BJ (cell line): Measurements from ENCODE around the gene TPST1. TPM values are rescaled to one million over a fixed set of nuclear protein-coding genes. Genes with fewer than 3 reads are reported as not detected.
"Not testable (repeated sequence)": the region's sequence is repeated elsewhere in the genome, so short reads cannot be mapped to it uniquely, and the experiment has no call there.

Experiments used
- CTCF ChIA-PET: fragments of 350-600 bp; formaldehyde crosslinking; extraction: SDS; loops from one replicate; lab custom pipeline; 2021; ENCODE audit warnings: antibody characterized with exemption, inconsistent platforms; lab: Yijun Ruan, JAX
- POLR2A ChIA-PET: fragments of 300-600 bp; sonication (Branson Sonifier 250); formaldehyde crosslinking; extraction: SDS; loops from one replicate; lab custom pipeline; 2021; ENCODE audit warnings: antibody characterized with exemption; lab: Charles Lee
- DNase-seq: peaks from one replicate; pipeline ENCODE4 v3.0.0-alpha.2; 2011; ENCODE audit warnings: low read depth
- H3K27me3 ChIP-seq: 2 replicates; pipeline ENCODE4 v1.6.0; 2011; ENCODE audit warnings: low read length; ENCODE audit not compliant: control insufficient read depth, insufficient read depth
- H3K36me3 ChIP-seq: 2 replicates; pipeline ENCODE4 v1.5.1; 2011; ENCODE audit warnings: low read length; ENCODE audit not compliant: control insufficient read depth, insufficient read depth
- H3K4me3 ChIP-seq: 2 replicates; pipeline ENCODE4 v1.5.1; 2011; ENCODE audit warnings: low read depth, mild to moderate bottlenecking, control low read depth, low read length
- polyA plus RNA-seq: library from polyadenylated mRNA; depleted of rRNA; stranded (reverse); fragments of >200 nt; gene quantifications from 2 replicates; pipeline ENCODE4 v1.2.3, GENCODE V29; 2011
- TF ChIP-seq, protein P1 (sequence below): IDR thresholded peaks from 2 replicates; pipeline ENCODE4 v1.5.1; 2011; ENCODE audit warnings: low read depth, mild to moderate bottlenecking, control low read depth, inconsistent platforms, low read length, moderate library complexity; ENCODE audit not compliant: insufficient read depth

Gene TPST1
- polyA plus RNA-seq, 1 experiment, result 34.9 TPM

GRCh38 chr7:66221442-66221841, 16.3 kb downstream of the TPST1 start:
- CTCF ChIA-PET, result interaction anchor here (0.7 kb wide), 1 partner anchor 9 kb away, joined by 3 read pairs; no protein-coding TSS in a partner anchor
- TF ChIP-seq, protein P1, sequence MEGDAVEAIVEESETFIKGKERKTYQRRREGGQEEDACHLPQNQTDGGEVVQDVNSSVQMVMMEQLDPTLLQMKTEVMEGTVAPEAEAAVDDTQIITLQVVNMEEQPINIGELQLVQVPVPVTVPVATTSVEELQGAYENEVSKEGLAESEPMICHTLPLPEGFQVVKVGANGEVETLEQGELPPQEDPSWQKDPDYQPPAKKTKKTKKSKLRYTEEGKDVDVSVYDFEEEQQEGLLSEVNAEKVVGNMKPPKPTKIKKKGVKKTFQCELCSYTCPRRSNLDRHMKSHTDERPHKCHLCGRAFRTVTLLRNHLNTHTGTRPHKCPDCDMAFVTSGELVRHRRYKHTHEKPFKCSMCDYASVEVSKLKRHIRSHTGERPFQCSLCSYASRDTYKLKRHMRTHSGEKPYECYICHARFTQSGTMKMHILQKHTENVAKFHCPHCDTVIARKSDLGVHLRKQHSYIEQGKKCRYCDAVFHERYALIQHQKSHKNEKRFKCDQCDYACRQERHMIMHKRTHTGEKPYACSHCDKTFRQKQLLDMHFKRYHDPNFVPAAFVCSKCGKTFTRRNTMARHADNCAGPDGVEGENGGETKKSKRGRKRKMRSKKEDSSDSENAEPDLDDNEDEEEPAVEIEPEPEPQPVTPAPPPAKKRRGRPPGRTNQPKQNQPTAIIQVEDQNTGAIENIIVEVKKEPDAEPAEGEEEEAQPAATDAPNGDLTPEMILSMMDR, result no peak
- POLR2A ChIA-PET, result interaction anchor here (0.5 kb wide), 1 partner anchor 13 kb away, joined by 3 read pairs; no protein-coding TSS in a partner anchor
- no peaks in the 10 kb centered on the region for H3K36me3 ChIP-seq
- H3K27me3 ChIP-seq, result no peaks in the 10 kb centered on the region
- no peak for DNase-seq
- H3K4me3 ChIP-seq, result no peak overlapping the region

- POLR2A ChIA-PET, result no interaction called here
- DNase-seq, result no peak
- Histone ChIP-seq H3K36me3 (no peaks in the 10 kb centered on the region), H3K4me3 (no peak overlapping the region), H3K27me3 (no peaks in the 10 kb centered on the region)
- CTCF ChIA-PET, result no interaction called here
- TF ChIP-seq, protein P1, result no peak
Measured at GRCh38 chr7:66227808-66228207, 22.7 kb downstream of the TPST1 start.

DNA sequence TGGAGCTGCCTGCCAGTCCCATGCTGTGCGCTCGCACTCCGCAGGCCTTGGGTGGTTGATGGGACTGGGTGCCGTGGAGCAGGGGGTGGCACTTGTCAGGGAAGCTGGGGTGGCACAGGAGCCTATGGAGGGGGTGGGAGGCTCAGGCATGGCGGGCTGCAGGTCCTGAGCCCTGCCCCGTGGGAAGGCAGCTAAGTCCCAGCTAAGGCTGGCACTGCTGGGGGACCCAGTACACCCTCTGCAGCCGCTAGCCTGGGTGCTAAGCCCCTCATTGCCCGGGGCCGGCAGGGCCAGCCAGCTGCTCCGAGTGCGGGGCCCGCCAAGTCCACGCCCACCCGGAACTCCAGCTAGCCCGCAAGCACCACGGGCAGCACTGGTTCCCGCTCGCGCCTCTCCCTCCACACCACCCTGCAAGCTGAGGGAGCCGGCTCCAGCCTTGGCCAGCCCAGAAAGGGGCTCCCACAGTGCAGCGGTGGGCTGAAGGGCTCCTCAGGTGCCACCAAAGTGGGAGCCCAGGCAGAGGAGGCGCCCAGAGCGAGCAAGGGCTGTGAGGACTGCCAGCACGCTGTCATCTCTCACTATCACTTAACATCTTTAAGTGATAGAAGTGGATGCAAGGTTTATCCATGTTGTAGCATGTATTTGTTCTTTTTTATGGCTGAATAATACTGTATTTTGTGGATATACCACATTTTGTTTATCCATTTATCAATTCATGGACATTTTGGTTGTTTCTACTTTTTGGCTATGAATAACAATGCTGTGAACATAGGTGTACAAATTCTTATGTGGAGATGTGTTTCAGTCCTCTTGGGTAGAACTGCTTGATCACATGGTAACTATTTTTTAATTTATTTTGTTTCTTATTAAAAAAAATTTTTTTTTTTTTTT, 26.4 kb downstream of the TPST1 start:
- H3K27me3 ChIP-seq, DNase-seq, H3K4me3 ChIP-seq, POLR2A ChIA-PET, H3K36me3 ChIP-seq, CTCF ChIA-PET: not testable (repeated sequence)

DNA sequence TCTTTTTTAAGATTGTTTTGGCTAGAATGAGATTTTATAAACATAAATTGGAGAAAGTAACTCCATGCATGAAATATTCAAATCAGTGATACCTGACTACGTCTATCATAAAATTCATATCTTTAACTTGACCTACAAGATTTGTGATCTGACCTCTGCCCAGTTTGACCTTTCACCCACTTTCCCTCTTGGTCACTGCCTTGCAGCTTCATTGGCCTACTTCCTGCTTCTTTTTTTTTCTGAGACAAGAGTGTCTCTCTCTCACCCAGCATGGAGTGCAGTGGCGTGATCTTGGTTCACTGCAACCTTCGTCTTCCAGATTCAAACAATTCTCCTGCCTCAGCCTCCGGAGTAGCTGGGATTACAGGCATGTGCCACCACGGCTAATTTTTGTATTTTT, 28.5 kb downstream of the TPST1 start:
- TF ChIP-seq, protein P1, result no peak
- CTCF ChIA-PET, result interaction anchor here (0.5 kb wide), 1 partner anchor 462 kb away, joined by 3 read pairs; no protein-coding TSS in a partner anchor
- no peaks in the 10 kb centered on the region for H3K36me3 ChIP-seq
- no peak for DNase-seq
- POLR2A ChIA-PET, result interaction anchor here (0.6 kb wide), 1 partner anchor 12 kb away, joined by 3 read pairs; no protein-coding TSS in a partner anchor
- no peak overlapping the region for H3K4me3 ChIP-seq
- no peaks in the 10 kb centered on the region for H3K27me3 ChIP-seq

GRCh38 chr7:66236713-66237303, 31.7 kb downstream of the TPST1 start:
- no peak overlapping the region for H3K4me3 ChIP-seq
- H3K27me3 ChIP-seq, result no peaks in the 10 kb centered on the region
- no peak for DNase-seq
- POLR2A ChIA-PET, result no interaction called here
- TF ChIP-seq, protein P1, result no peak
- CTCF ChIA-PET, result no interaction called here
- peaks cover 1% of the 10 kb centered on the region; the same call in 1 of the 2 replicates for H3K36me3 ChIP-seq
